Tibial nerve (tissue), 4 donors: ENCODE measurements around the gene DDX20. TPM values are rescaled to one million over a fixed set of nuclear protein-coding genes. Genes with fewer than 3 reads are reported as not detected.

Experiments
- DNase-seq, 2 donors: peaks; one replicate each; pipeline ENCODE4 v3.0.0-alpha.2; 2019; ENCODE audit warnings: low spot score in 2 of 2
- H3K27ac ChIP-seq, 4 donors: fragments of 200-600 bp; sonication (generic) in 3 of 4; one replicate each; pipeline ENCODE4 v1.5.1; 2017 to 2019; ENCODE audit warnings: mild to moderate bottlenecking in 1 of 4
- H3K27me3 ChIP-seq, 2 donors: fragments of 200-600 bp; sonication (generic) in 1 of 2; one replicate each; pipeline versions ENCODE4 v1.5.1 to v1.6.0; 2017 to 2019
- H3K36me3 ChIP-seq, 3 donors: fragments of 200-600 bp; sonication (generic); one replicate each; pipeline ENCODE4 v1.5.1; 2018 to 2019
- H3K4me1 ChIP-seq, 4 donors: fragments of 200-600 bp; sonication (generic) in 3 of 4; one replicate each; pipeline ENCODE4 v1.5.1; 2017 to 2019
- H3K4me3 ChIP-seq, 4 donors: fragments of 200-600 bp; sonication (generic) in 3 of 4; one replicate each; pipeline ENCODE4 v1.5.1; 2017 to 2019; ENCODE audit warnings: mild to moderate bottlenecking in 1 of 4, moderate library complexity in 1 of 4
- H3K9me3 ChIP-seq, 4 donors: fragments of 200-600 bp; sonication (generic) in 3 of 4; one replicate each; pipeline ENCODE4 v1.5.1; 2017 to 2019
- CTCF ChIP-seq, 5 experiments: fragments of 200-600 bp in 3 of 5; fragments of 450-650 bp in 2 of 5; sonication (generic) in 3 of 5; IDR thresholded peaks; one replicate each; pipeline ENCODE4 v1.5.1; 2016 to 2019; ENCODE audit warnings: antibody characterized with exemption in 5 of 5, mild to moderate bottlenecking in 3 of 5, moderate library complexity in 2 of 5
- EP300 ChIP-seq, 2 donors: sonication (generic); formaldehyde crosslinking; IDR thresholded peaks; one replicate each; pipeline ENCODE4 v1.6.1; 2017; ENCODE audit warnings: antibody characterized with exemption in 2 of 2, mild to moderate bottlenecking in 1 of 2
- POLR2A ChIP-seq, 2 donors: fragments of 450-650 bp; IDR thresholded peaks; one replicate each; pipeline ENCODE4 v1.6.1; 2017; ENCODE audit warnings: antibody characterized with exemption in 2 of 2, mild to moderate bottlenecking in 2 of 2, moderate library complexity in 2 of 2
- WGBS, 2 donors: methylation state at CpG; one replicate each; pipeline ENCODE4 v1.1.5; 2018; 5-methylcytosine and 5-hydroxymethylcytosine counted together
- total RNA-seq, 4 donors: library from RNA; depleted of rRNA; stranded (reverse); fragments of >200 nt; gene quantifications; one replicate each; pipeline ENCODE4 v1.1.0, GENCODE V29; 2016

DDX20 gene, protein sequence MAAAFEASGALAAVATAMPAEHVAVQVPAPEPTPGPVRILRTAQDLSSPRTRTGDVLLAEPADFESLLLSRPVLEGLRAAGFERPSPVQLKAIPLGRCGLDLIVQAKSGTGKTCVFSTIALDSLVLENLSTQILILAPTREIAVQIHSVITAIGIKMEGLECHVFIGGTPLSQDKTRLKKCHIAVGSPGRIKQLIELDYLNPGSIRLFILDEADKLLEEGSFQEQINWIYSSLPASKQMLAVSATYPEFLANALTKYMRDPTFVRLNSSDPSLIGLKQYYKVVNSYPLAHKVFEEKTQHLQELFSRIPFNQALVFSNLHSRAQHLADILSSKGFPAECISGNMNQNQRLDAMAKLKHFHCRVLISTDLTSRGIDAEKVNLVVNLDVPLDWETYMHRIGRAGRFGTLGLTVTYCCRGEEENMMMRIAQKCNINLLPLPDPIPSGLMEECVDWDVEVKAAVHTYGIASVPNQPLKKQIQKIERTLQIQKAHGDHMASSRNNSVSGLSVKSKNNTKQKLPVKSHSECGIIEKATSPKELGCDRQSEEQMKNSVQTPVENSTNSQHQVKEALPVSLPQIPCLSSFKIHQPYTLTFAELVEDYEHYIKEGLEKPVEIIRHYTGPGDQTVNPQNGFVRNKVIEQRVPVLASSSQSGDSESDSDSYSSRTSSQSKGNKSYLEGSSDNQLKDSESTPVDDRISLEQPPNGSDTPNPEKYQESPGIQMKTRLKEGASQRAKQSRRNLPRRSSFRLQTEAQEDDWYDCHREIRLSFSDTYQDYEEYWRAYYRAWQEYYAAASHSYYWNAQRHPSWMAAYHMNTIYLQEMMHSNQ
- 10 to 100 TPM; 30.8 to 40.5 (median 35.5) TPM for total RNA-seq

DNA sequence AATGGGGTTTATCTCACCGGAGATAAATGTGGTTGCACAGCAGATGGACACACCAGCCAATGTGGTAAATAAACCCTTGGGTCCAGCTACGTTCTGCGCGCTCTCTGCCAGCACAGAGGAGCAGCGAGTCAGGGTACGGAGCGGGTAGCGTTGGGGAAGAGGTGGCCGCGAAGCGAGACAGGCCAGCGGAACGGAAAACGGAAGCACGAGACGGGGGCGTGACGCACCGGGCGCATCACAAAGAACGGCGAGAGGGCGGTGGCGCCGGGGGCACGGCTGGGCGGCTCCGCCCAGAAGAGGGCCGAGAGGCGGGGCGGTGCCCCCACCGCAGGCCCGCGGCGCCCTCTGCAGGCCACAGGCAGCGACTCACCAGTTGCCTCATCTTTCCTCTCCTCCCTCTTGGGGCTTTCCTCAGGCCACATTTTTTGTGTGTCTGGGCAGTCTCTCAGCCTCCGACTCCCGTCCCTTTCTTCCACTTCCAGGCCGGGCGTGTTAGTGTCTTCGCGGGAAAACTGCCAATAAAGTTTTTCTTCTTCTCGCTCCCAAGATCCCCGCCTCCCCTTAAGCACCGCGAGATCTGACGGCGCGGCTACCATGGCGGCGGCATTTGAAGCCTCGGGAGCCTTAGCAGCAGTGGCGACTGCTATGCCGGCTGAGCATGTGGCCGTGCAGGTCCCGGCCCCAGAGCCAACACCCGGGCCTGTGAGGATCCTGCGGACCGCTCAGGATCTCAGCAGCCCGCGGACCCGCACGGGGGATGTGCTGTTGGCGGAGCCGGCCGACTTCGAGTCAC is at the start of gene DDX20:
Gene DDX20, plus strand, starts transcription at position 571 of the 793 bp plus-strand sequence. Its CDS starts 24 bp downstream, at position 595.
- WGBS, 2 donors: 0 to 1% methylated on average over 51 to 53 of the region's 67 CpGs
- Histone ChIP-seq H3K36me3 (peaks cover 0 to 20% (median under 1%) of the 10 kb centered on the region in 3 donors), H3K9me3 (no peaks in the 10 kb centered on the region), H3K27me3 (no peaks in the 10 kb centered on the region), H3K27ac (peak within 1 kb of the TSS; percentile 81 to 99 (median 90)), H3K4me3 (peak within 1 kb of the TSS; percentile 68 to 92 (median 80)), H3K4me1 (peaks cover 0 to 23% (median 10%) of the 10 kb centered on the region in 4 donors)
- peak; percentile 84 to 85 for DNase-seq
- TF ChIP-seq POLR2A (IDR thresholded peaks at IDR 0.05) (peak; percentile 22 to 54), CTCF (IDR thresholded peaks at IDR 0.05) (peak; percentile 90 to 100 (median 98)), EP300 (IDR thresholded peaks at IDR 0.05) (peak; percentile 39 to 89)

GRCh38 chr1:111706921-111707320 is 48.8 kb upstream of the DDX20 start:
- Histone ChIP-seq H3K27ac (no peak overlapping the region), H3K9me3 (no peaks in the 10 kb centered on the region), H3K4me3 (no peak overlapping the region), H3K36me3 (peaks cover 0 to 85% (median 7%) of the 10 kb centered on the region in 3 donors), H3K4me1 (no peaks in the 10 kb centered on the region), H3K27me3 (no peaks in the 10 kb centered on the region)
- DNase-seq: no peak
- 67 to 74% methylated on average over 2 of the region's 2 CpGs for WGBS, 2 donors
- TF ChIP-seq POLR2A (IDR thresholded peaks at IDR 0.05) (no peak), EP300 (IDR thresholded peaks at IDR 0.05) (no peak), CTCF (IDR thresholded peaks at IDR 0.05) (no peak)

GRCh38 chr1:111707906-111708305 is 47.8 kb upstream of the DDX20 start:
- TF ChIP-seq POLR2A (IDR thresholded peaks at IDR 0.05): no peak
- no peak for TF ChIP-seq CTCF (IDR thresholded peaks at IDR 0.05)
- no peak for TF ChIP-seq EP300 (IDR thresholded peaks at IDR 0.05)
- no peak for DNase-seq
- peaks cover 0 to 78% (median 7%) of the 10 kb centered on the region in 3 donors for H3K36me3 ChIP-seq

DNA sequence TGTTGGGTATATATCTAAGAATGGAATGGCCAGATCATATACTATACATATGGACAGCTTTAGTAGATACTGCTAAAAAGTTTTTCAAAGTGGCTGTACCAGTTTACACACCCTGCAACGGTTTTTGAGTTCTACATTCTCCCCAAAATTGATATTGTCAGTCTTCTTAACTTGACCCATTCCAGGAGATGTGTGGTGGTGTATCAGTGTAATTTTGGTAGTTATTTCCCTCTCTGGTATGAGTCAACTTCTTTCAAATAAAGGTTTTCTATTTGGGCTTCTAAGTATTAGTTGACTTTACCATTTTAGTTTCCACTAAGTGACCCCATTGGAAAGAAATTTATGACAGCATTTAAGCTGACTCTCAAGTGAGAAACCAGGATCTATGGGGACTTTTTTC is 45.7 kb upstream of the DDX20 start:
- Histone ChIP-seq H3K4me3 (no peak overlapping the region), H3K27ac (no peak overlapping the region), H3K27me3 (no peaks in the 10 kb centered on the region), H3K9me3 (no peaks in the 10 kb centered on the region), H3K4me1 (no peaks in the 10 kb centered on the region), H3K36me3 (peaks cover 0 to 58% (median 7%) of the 10 kb centered on the region in 3 donors)
- no peak for DNase-seq
- TF ChIP-seq EP300 (IDR thresholded peaks at IDR 0.05) (no peak), CTCF (IDR thresholded peaks at IDR 0.05) (no peak), POLR2A (IDR thresholded peaks at IDR 0.05) (no peak)
- WGBS, 2 donors: 46 to 75% methylated on average over 1 of the region's 1 CpG

More at GRCh38 chr1:111707906-111708305, 47.8 kb upstream of the DDX20 start:
- WGBS, 2 donors: 69 to 73% methylated on average over 9 of the region's 9 CpGs
- no peaks in the 10 kb centered on the region for H3K27me3 ChIP-seq
- no peaks in the 10 kb centered on the region for H3K9me3 ChIP-seq
- H3K27ac ChIP-seq: no peak overlapping the region
- no peaks in the 10 kb centered on the region for H3K4me1 ChIP-seq
- no peak overlapping the region for H3K4me3 ChIP-seq
